ENCODE data around the gene KIF21A. TPM values are rescaled to one million over a fixed set of nuclear protein-coding genes. Genes with fewer than 3 reads are reported as not detected.
A peak's percentile ranks its signal among the peaks of the same experiment; 100 is the strongest.
"Not testable (repeated sequence)": the region's sequence is repeated elsewhere in the genome, so short reads cannot be mapped to it uniquely, and the experiment has no call there.

KIF21A gene
- total RNA-seq, 1 donor from 2014 or later = 54.8 TPM

GRCh38 chr12:39476121-39476520, 33.2 kb upstream of the KIF21A start:
- no peaks in the 10 kb centered on the region for H3K4me1 Mint-ChIP-seq
- H3K4me3 Mint-ChIP-seq = no peak overlapping the region
- TF ChIP-seq, protein P1, sequence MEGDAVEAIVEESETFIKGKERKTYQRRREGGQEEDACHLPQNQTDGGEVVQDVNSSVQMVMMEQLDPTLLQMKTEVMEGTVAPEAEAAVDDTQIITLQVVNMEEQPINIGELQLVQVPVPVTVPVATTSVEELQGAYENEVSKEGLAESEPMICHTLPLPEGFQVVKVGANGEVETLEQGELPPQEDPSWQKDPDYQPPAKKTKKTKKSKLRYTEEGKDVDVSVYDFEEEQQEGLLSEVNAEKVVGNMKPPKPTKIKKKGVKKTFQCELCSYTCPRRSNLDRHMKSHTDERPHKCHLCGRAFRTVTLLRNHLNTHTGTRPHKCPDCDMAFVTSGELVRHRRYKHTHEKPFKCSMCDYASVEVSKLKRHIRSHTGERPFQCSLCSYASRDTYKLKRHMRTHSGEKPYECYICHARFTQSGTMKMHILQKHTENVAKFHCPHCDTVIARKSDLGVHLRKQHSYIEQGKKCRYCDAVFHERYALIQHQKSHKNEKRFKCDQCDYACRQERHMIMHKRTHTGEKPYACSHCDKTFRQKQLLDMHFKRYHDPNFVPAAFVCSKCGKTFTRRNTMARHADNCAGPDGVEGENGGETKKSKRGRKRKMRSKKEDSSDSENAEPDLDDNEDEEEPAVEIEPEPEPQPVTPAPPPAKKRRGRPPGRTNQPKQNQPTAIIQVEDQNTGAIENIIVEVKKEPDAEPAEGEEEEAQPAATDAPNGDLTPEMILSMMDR (conservative IDR thresholded peaks at IDR 0.05) = no peak
- peaks cover 5% of the 10 kb centered on the region for H3K36me3 Mint-ChIP-seq (ENCODE audit: low read depth)
- no peak for DNase-seq (ENCODE audit: low read depth, low spot score)
- peaks cover 15% of the 10 kb centered on the region for H3K9me3 Mint-ChIP-seq
- H3K27ac Mint-ChIP-seq (ENCODE audit: unreplicated experiment) = no peak overlapping the region
- no peaks in the 10 kb centered on the region for H3K27me3 Mint-ChIP-seq (ENCODE audit: low read depth)

GRCh38 chr12:39475136-39475535, 32.2 kb upstream of the KIF21A start:
- H3K27me3 Mint-ChIP-seq (ENCODE audit: low read depth); DNase-seq (ENCODE audit: low read depth, low spot score); H3K27ac Mint-ChIP-seq (ENCODE audit: unreplicated experiment); H3K4me3 Mint-ChIP-seq; H3K4me1 Mint-ChIP-seq; H3K36me3 Mint-ChIP-seq (ENCODE audit: low read depth): not testable (repeated sequence)
- H3K9me3 Mint-ChIP-seq = peaks cover 15% of the 10 kb centered on the region

GRCh38 chr12:39467432-39467870, 24.5 kb upstream of the KIF21A start:
- peaks cover 3% of the 10 kb centered on the region for H3K36me3 Mint-ChIP-seq (ENCODE audit: low read depth)
- TF ChIP-seq, protein P1 (conservative IDR thresholded peaks at IDR 0.05) = no peak
- H3K4me1 Mint-ChIP-seq = no peaks in the 10 kb centered on the region
- H3K27ac Mint-ChIP-seq (ENCODE audit: unreplicated experiment) = no peak overlapping the region
- H3K27me3 Mint-ChIP-seq (ENCODE audit: low read depth) = no peaks in the 10 kb centered on the region
- no peaks in the 10 kb centered on the region for H3K9me3 Mint-ChIP-seq
- no peak overlapping the region for H3K4me3 Mint-ChIP-seq
- no peak for DNase-seq (ENCODE audit: low read depth, low spot score)

DNA sequence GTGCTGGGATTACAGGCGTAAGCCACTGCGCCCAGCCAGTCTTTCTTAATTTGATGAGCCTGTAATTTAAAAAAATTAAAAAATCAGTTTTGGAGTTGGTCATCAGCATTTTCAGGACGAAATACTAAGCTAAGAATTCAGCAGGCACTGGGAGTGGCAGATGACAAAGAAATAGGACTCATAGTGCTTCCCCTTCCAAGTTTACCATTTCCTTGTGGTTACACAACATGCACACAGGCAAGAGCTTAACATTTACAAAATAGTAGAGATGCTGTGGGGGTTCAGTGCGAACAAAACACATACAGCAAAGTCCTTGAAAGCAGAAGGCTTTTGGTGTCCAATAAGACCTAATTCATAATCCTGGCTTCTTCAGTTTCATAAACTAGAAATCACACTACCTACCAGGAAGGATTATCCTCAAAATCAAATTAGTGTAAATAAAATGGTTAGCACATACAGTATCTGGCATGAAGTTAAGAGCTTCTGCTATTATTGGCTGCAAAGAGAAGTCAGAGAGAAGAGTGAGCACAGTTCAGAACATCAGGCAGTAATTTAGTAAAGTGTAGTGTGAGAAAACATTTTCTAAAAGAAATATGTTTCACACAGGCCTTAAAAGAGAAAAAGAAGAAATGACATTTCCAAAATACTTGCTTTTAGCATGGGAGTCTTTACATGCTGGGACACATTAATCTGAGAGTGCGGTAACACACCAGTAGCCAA, 22.2 kb upstream of the KIF21A start:
- Mint-ChIP-seq H3K36me3 (ENCODE audit: low read depth) (no peaks in the 10 kb centered on the region), H3K27ac (ENCODE audit: unreplicated experiment) (no peak overlapping the region), H3K4me3 (no peak overlapping the region), H3K4me1 (no peaks in the 10 kb centered on the region), H3K27me3 (ENCODE audit: low read depth) (no peaks in the 10 kb centered on the region), H3K9me3 (no peaks in the 10 kb centered on the region)
- TF ChIP-seq, protein P1 (conservative IDR thresholded peaks at IDR 0.05) = no peak
- no peak for DNase-seq (ENCODE audit: low read depth, low spot score)

- Mint-ChIP-seq H3K27me3 (ENCODE audit: low read depth) (no peaks in the 10 kb centered on the region), H3K9me3 (no peaks in the 10 kb centered on the region), H3K4me1 (no peaks in the 10 kb centered on the region), H3K4me3 (no peak overlapping the region), H3K36me3 (ENCODE audit: low read depth) (no peaks in the 10 kb centered on the region), H3K27ac (ENCODE audit: unreplicated experiment) (no peak overlapping the region)
- no peak for DNase-seq (ENCODE audit: low read depth, low spot score)
- TF ChIP-seq, protein P1 (conservative IDR thresholded peaks at IDR 0.05) = no peak
These were observed 18.1 kb upstream of the KIF21A start for GRCh38 chr12:39461059-39461458.

DNA sequence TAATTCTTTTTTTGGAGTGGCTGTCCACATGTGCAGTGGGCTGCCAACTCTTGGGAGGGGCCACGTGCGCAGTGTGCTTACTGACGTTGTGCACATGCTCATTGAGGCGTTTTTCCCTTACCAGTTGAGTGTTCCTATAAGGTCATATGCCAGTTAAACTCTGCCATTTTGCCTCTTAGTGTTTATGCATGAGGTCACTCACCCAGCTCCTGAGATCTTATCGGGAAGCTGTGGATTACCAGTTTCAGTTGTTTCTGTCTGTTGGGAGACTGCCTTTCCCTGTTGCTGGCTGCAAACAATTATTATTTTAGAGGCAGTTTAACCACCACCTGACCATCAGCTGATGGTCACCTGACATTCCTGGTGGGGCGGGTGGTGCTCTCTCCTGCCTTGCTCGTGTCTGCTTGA, 16.1 kb upstream of the KIF21A start:
- Mint-ChIP-seq H3K4me1 (no peaks in the 10 kb centered on the region), H3K36me3 (ENCODE audit: low read depth) (no peaks in the 10 kb centered on the region), H3K9me3 (no peaks in the 10 kb centered on the region), H3K27ac (ENCODE audit: unreplicated experiment) (peak overlapping the region; percentile 83), H3K4me3 (no peak overlapping the region), H3K27me3 (ENCODE audit: low read depth) (no peaks in the 10 kb centered on the region)
- no peak for DNase-seq (ENCODE audit: low read depth, low spot score)
- TF ChIP-seq, protein P1 (conservative IDR thresholded peaks at IDR 0.05) = no peak
